Right lobe of liver (tissue), 4 donors: Measurements from ENCODE around the gene MAML3.

Experiments used
- POLR2A ChIP-seq: fragments of 450-650 bp; IDR thresholded peaks from one replicate; pipeline ENCODE4 v1.6.1; 2017; ENCODE audit warnings: antibody characterized with exemption, mild to moderate bottlenecking
- TF ChIP-seq, protein P1 (sequence below), 4 donors: fragments of 200-600 bp in 3 of 4; fragments of 450-650 bp in 1 of 4; IDR thresholded peaks; one replicate each; pipeline versions ENCODE4 v1.5.1 to v1.8.0; 2016 to 2022; ENCODE audit warnings: antibody characterized with exemption in 4 of 4, mild to moderate bottlenecking in 2 of 4
- donor health status: DM: no; HTN: no; CAD: no.
- donor health status: DM: no; HTN: no; CAD: no.
- donor health status: DM: no; HTN: yes; CAD: no.

DNA sequence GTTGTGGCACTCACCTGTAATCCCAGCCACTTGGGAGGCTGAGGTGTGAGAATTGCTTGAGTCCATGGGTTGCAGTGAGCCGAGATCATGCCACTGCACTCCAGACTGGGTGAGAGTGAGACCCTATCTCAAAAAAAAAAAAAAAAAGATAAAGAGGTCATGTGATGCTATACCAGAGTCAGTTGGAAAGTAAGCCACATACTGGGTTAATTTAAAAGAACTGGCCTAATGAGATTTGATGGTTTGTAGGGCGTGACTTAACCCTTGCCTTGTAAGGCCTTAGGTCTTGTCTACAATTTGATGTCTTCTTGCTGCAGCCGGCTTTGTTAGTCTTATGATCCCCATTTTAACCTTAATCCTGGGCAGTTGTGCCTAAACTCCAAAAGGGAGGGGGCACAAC, 483.2 kb downstream of the MAML3 start:
- TF ChIP-seq, protein P1, sequence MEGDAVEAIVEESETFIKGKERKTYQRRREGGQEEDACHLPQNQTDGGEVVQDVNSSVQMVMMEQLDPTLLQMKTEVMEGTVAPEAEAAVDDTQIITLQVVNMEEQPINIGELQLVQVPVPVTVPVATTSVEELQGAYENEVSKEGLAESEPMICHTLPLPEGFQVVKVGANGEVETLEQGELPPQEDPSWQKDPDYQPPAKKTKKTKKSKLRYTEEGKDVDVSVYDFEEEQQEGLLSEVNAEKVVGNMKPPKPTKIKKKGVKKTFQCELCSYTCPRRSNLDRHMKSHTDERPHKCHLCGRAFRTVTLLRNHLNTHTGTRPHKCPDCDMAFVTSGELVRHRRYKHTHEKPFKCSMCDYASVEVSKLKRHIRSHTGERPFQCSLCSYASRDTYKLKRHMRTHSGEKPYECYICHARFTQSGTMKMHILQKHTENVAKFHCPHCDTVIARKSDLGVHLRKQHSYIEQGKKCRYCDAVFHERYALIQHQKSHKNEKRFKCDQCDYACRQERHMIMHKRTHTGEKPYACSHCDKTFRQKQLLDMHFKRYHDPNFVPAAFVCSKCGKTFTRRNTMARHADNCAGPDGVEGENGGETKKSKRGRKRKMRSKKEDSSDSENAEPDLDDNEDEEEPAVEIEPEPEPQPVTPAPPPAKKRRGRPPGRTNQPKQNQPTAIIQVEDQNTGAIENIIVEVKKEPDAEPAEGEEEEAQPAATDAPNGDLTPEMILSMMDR (IDR thresholded peaks at IDR 0.05), result no peak
- no peak for TF ChIP-seq POLR2A
